SW480 (cell line): Measurements from ENCODE around the gene BRPF1.

Experiments
- DNase-seq: peaks from one replicate; pipeline ENCODE4 v3.0.0-alpha.2; 2016; ENCODE audit warnings: low spot score

The BRPF1 gene

GRCh38 chr3:9701006-9701405, 30.5 kb upstream of the BRPF1 start:
- no peak for DNase-seq

- no peak for DNase-seq
Measured at GRCh38 chr3:9701711-9702110, 29.8 kb upstream of the BRPF1 start.

GRCh38 chr3:9703240-9703639, 28.3 kb upstream of the BRPF1 start:
- DNase-seq, result no peak

- no peak for DNase-seq
Measured at GRCh38 chr3:9703736-9704346, 27.7 kb upstream of the BRPF1 start, which contains the start of gene CPNE9. Gene CPNE9, plus strand, starts transcription at chr3:9703833. Its CDS starts 164 bp downstream, at chr3:9703997.

GRCh38 chr3:9704347-9705322, 26.9 kb upstream of the BRPF1 start:
- peak; percentile 23 for DNase-seq

- DNase-seq, result no peak
Measured at GRCh38 chr3:9710174-9710739, 21.3 kb upstream of the BRPF1 start.

GRCh38 chr3:9712415-9712814, 19.1 kb upstream of the BRPF1 start:
- DNase-seq, result no peak

- DNase-seq, result no peak
Measured at GRCh38 chr3:9713142-9713541, 18.4 kb upstream of the BRPF1 start.

- DNase-seq, result peak; percentile 46
Measured at GRCh38 chr3:9715136-9715535, 16.4 kb upstream of the BRPF1 start.

- peak; percentile 84 for DNase-seq
Measured at GRCh38 chr3:9715764-9716437, 15.6 kb upstream of the BRPF1 start.

- no peak for DNase-seq
Measured at GRCh38 chr3:9716801-9717555, 14.6 kb upstream of the BRPF1 start.

GRCh38 chr3:9717563-9717962, 14.0 kb upstream of the BRPF1 start:
- no peak for DNase-seq

GRCh38 chr3:9718118-9718517, 13.4 kb upstream of the BRPF1 start:
- DNase-seq, result no peak

GRCh38 chr3:9721015-9721699, 10.4 kb upstream of the BRPF1 start:
- DNase-seq, result no peak

GRCh38 chr3:9721700-9722060, 9.9 kb upstream of the BRPF1 start:
- no peak for DNase-seq

- no peak for DNase-seq
Measured at GRCh38 chr3:9725775-9726515, 5.6 kb upstream of the BRPF1 start.

GRCh38 chr3:9727041-9727595, 4.4 kb upstream of the BRPF1 start:
- peak; percentile 69 for DNase-seq

- DNase-seq, result peak; percentile 63
Measured at GRCh38 chr3:9727743-9728142, 3.8 kb upstream of the BRPF1 start.

- no peak for DNase-seq
Measured at GRCh38 chr3:9729419-9729818, 2.1 kb upstream of the BRPF1 start.

- DNase-seq, result no peak
Measured at GRCh38 chr3:9730657-9731205, 804 bp upstream of the BRPF1 start.
